CD4-positive, alpha-beta T cell treated with Interleukin-10 for 1 hour (primary cell): ENCODE data around the gene HRCT1.
A peak's percentile ranks its signal among the peaks of the same experiment; 100 is the strongest.
"Not testable (repeated sequence)": the region's sequence is repeated elsewhere in the genome, so short reads cannot be mapped to it uniquely, and the experiment has no call there.

Experiments used
- DNase-seq: peaks from one replicate; pipeline ENCODE4 v3.0.0-alpha.2; 2020

The HRCT1 gene

GRCh38 chr9:35897376-35898099 lies 8.5 kb upstream of the HRCT1 start:
- DNase-seq = not testable (repeated sequence)

- DNase-seq = no peak
Observed at GRCh38 chr9:35898337-35898736, 7.7 kb upstream of the HRCT1 start.

- DNase-seq = no peak
Observed at GRCh38 chr9:35899021-35899420, 7.0 kb upstream of the HRCT1 start.

- peak; percentile 72 for DNase-seq
Observed at GRCh38 chr9:35903049-35903448, 3.0 kb upstream of the HRCT1 start.

- DNase-seq = no peak
Observed at GRCh38 chr9:35904338-35904737, 1.7 kb upstream of the HRCT1 start.

GRCh38 chr9:35905051-35905781 lies 786 bp upstream of the HRCT1 start:
- DNase-seq = no peak

GRCh38 chr9:35906923-35907699 lies 1.1 kb downstream of the HRCT1 start:
- DNase-seq = no peak

GRCh38 chr9:35907711-35908503 lies 1.9 kb downstream of the HRCT1 start:
- peak; percentile 14 for DNase-seq

GRCh38 chr9:35908504-35909125 lies 2.6 kb downstream of the HRCT1 start:
- no peak for DNase-seq

- no peak for DNase-seq
Observed at GRCh38 chr9:35909274-35909673, 3.3 kb downstream of the HRCT1 start, which contains the start of gene SPAAR. Gene SPAAR, plus strand, starts transcription at chr9:35909490. Its CDS starts 974 bp downstream, at chr9:35910464.

GRCh38 chr9:35909687-35910612 lies 3.9 kb downstream of the HRCT1 start:
- no peak for DNase-seq

GRCh38 chr9:35910613-35911359 lies 4.8 kb downstream of the HRCT1 start:
- peak; percentile 65 for DNase-seq

GRCh38 chr9:35911690-35912089 lies 5.7 kb downstream of the HRCT1 start:
- no peak for DNase-seq

GRCh38 chr9:35912791-35913400 lies 6.9 kb downstream of the HRCT1 start:
- no peak for DNase-seq

- not testable (repeated sequence) for DNase-seq
Observed at GRCh38 chr9:35913429-35913828, 7.4 kb downstream of the HRCT1 start.

GRCh38 chr9:35914301-35914807 lies 8.4 kb downstream of the HRCT1 start:
- peak; percentile 22 for DNase-seq

- DNase-seq = no peak
Observed at GRCh38 chr9:35915681-35916294, 9.8 kb downstream of the HRCT1 start.

GRCh38 chr9:35917261-35917660 lies 11.3 kb downstream of the HRCT1 start:
- no peak for DNase-seq

GRCh38 chr9:35918780-35919179 lies 12.8 kb downstream of the HRCT1 start:
- no peak for DNase-seq
